GM13977 (cell line): ENCODE results near the gene DPH1.

ENCODE experiments used
- DNase-seq: peaks from one replicate; pipeline ENCODE4 v3.0.0; 2012; ENCODE audit warnings: low spot score
- in situ Hi-C: fragments of 300-500 bp; cut with MboI; formaldehyde crosslinking; loops from one replicate; pipeline ENCODE4 v1.12.0; 2022; ENCODE audit warnings: low sequenced_read_pairs, low pct_unique_long_range_greater_than_20kb, mixed read lengths, inconsistent platforms; ENCODE audit not compliant: unreplicated experiment
- TF ChIP-seq, protein P1 (sequence below): IDR thresholded peaks from 2 replicates; pipeline ENCODE4 v1.5.1; 2012; ENCODE audit warnings: mild to moderate bottlenecking, control low read depth; ENCODE audit not compliant: insufficient read depth; ENCODE audit errors: extremely low read depth, missing control alignments

The DPH1 gene

GRCh38 chr17:2077040-2077439 is 47.1 kb downstream of the DPH1 start:
- TF ChIP-seq, protein P1, sequence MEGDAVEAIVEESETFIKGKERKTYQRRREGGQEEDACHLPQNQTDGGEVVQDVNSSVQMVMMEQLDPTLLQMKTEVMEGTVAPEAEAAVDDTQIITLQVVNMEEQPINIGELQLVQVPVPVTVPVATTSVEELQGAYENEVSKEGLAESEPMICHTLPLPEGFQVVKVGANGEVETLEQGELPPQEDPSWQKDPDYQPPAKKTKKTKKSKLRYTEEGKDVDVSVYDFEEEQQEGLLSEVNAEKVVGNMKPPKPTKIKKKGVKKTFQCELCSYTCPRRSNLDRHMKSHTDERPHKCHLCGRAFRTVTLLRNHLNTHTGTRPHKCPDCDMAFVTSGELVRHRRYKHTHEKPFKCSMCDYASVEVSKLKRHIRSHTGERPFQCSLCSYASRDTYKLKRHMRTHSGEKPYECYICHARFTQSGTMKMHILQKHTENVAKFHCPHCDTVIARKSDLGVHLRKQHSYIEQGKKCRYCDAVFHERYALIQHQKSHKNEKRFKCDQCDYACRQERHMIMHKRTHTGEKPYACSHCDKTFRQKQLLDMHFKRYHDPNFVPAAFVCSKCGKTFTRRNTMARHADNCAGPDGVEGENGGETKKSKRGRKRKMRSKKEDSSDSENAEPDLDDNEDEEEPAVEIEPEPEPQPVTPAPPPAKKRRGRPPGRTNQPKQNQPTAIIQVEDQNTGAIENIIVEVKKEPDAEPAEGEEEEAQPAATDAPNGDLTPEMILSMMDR, result no peak
- no peak for DNase-seq
- in situ Hi-C loops, result no loop called here

DNA sequence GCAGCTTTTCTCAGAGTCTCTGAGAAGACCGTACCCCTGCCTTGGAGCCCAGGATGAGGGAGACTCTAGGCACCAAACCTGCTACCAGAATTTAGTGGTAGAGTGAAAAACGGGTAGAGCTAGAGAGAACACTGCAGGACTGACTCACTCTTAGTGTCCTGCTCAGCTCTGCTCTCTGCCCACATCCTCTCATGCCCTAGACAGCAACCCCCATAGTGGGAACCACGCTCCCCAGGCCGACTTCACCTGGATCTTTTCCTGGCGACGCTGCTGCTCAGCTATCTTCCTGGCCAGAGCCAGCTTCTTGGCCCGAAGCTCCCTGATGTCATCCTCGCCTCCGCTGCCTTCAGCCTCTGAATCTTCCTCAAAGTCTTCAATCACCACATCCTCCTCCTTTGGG is 51.6 kb downstream of the DPH1 start:
- TF ChIP-seq, protein P1, result no peak
- in situ Hi-C loops, result no loop called here
- DNase-seq, result no peak

DNA sequence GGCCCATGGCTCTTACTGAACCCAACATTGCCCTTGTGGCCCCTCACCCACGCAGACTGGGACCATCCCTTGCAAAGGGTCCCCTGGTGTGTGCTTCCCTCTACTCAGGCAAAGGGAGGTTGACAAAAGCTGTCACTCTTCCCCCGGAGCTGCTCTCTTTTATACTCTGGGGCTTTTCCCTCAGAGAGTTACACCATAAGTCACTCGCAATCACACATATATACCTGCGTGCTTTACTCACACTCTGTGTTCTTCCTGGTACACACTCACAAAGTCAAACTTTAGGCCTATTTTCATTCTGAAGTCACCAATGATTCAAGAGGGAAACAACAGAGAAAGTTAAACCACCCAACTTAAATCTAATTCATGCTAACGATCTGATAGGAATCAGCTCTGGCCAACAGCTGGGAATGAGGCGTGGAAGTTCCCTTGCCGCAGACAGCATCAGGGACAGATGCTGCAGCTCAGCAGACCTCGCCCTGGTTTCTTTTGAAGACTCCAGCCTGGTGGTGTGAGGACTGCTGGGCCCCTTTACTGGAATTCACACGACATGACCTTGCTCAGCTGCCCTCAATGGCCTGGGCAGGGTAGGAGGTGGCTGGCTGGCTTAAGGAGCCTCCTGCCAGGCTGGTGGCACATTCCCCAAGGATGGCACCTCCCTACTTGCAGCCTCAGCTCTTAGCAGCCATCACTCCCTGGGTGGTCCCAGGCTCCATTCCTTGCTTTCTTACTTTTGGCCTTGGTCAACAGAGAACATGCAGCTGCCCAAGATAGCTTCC is 52.2 kb downstream of the DPH1 start:
- TF ChIP-seq, protein P1, result no peak
- in situ Hi-C loops, result no loop called here
- DNase-seq, result no peak

DNA sequence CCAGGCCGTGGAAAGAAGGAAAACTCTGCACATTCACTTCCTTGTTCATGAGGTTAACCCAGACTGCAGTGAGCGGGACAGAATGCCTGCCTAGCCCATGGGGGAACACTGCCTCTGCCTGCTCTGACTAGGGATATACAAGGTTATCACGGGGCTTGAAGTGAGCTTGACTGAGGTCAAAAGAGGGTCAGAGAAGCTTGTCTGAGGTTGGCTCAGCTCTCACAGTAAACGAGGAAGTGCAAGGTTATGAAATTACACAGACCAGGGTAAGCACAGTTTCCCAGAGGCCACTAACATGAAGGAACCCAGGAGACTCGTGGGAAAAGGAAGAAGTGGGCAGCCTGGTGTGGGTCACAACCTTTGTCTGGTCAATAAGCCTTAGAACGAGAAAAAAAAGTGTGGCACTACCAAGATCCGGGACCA is 53.7 kb downstream of the DPH1 start:
- in situ Hi-C loops, result no loop called here
- peak; percentile 68 for DNase-seq
- TF ChIP-seq, protein P1, result peak; percentile 44

GRCh38 chr17:2084036-2084765 is 54.2 kb downstream of the DPH1 start:
- in situ Hi-C loops, result no loop called here
- no peak for DNase-seq
- TF ChIP-seq, protein P1, result no peak

DNA sequence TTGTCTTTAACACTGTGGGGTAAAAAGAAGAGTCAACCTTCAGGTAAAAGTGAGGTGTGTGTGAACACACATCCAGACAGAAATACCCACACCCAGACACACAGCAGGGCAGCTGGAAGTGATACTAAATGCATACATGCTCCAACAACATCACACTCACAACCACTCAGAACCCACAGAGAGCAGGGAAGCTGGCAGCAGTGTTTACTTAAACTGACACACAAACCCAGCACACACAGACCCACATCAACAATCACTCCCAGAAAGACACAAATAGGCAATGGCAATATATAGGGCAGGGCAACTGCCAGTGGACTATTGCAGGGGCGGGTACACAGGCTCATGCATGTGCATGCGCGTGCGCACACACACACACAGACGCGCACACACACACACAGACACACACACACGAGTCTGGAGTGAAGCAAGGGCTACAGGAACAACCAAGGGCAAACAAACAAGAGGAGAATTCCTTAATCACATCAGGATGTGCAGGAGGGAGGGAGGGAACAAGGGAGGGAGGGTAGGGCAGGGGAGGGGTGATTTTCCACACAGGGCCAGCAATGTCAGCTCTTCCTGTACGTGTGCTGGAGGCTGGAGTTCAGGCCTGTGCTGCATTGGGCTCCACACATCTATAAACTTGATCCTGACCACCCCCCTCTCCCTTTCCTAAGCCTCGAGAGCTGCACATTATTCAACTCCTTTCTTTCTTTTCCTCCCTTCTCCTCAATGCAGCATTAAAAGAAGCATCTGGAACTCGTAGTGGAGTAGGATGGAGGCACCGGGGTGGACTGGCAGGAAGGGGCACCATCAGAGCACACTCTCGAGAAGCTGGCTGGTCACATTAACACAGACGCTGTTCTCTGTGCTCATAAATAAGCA is 55.1 kb downstream of the DPH1 start:
- TF ChIP-seq, protein P1, result no peak
- in situ Hi-C loops, result no loop called here
- no peak for DNase-seq
